Karpas-422 (cell line): Measurements from ENCODE around the gene ADARB2. TPM values are rescaled to one million over a fixed set of nuclear protein-coding genes. Genes with fewer than 3 reads are reported as not detected.

ENCODE experiments used
- DNase-seq: peaks from one replicate; pipeline ENCODE4 v3.0.0-alpha.2; 2015
- H2AFZ ChIP-seq: fragments of 200-600 bp; sonication (generic); 2 replicates; pipeline ENCODE4 v1.6.1; 2014; ENCODE audit warnings: antibody characterized with exemption, low read length, mixed read lengths
- H3K27ac ChIP-seq: fragments of 200-600 bp; sonication (generic); 2 replicates; pipeline ENCODE4 v1.5.1; 2014; ENCODE audit warnings: mild to moderate bottlenecking, low read length, moderate library complexity
- H3K27me3 ChIP-seq: fragments of 200-600 bp; sonication (generic); 2 replicates; pipeline ENCODE4 v1.6.1; 2014; ENCODE audit warnings: low read length, mixed read lengths
- H3K36me3 ChIP-seq: fragments of 200-600 bp; sonication (generic); 2 replicates; pipeline ENCODE4 v1.6.1; 2014; ENCODE audit warnings: low read length, mixed read lengths; ENCODE audit not compliant: insufficient read depth
- H3K4me1 ChIP-seq: fragments of 200-600 bp; sonication (generic); 2 replicates; pipeline ENCODE4 v1.6.1; 2014; ENCODE audit warnings: mild to moderate bottlenecking, low read length, mixed read lengths
- H3K4me2 ChIP-seq: fragments of 200-600 bp; sonication (generic); 2 replicates; pipeline ENCODE4 v1.6.1; 2014; ENCODE audit warnings: low read length, low read depth, mild to moderate bottlenecking; ENCODE audit not compliant: poor library complexity, severe bottlenecking
- H3K4me3 ChIP-seq: fragments of 200-600 bp; sonication (generic); 2 replicates; pipeline ENCODE4 v1.5.1; 2014; ENCODE audit warnings: mild to moderate bottlenecking, antibody characterized with exemption, low read length, mixed read lengths
- H3K79me2 ChIP-seq: fragments of 200-600 bp; sonication (generic); 2 replicates; pipeline ENCODE4 v1.6.1; 2014; ENCODE audit warnings: mild to moderate bottlenecking, low read length, mixed read lengths
- H3K9ac ChIP-seq: fragments of 200-600 bp; sonication (generic); 2 replicates; pipeline ENCODE4 v1.6.0; 2014; ENCODE audit warnings: low read length
- H3K9me2 ChIP-seq: fragments of 200-600 bp; sonication (generic), shearing (Covaris generic); replicated peaks from 2 replicates; pipeline ENCODE4 v1.6.0; 2014; ENCODE audit warnings: mild to moderate bottlenecking, low read length, moderate library complexity; ENCODE audit not compliant: insufficient read depth
- H3K9me3 ChIP-seq: fragments of 300-700, 200-600 bp; sonication (generic); 2 replicates; pipeline ENCODE4 v1.6.1; 2014; ENCODE audit warnings: low read length, mixed read lengths
- H4K20me1 ChIP-seq: fragments of 200-600 bp; sonication (generic); 2 replicates; pipeline ENCODE4 v1.6.1; 2014; ENCODE audit warnings: mild to moderate bottlenecking, antibody characterized with exemption, low read length, low read depth; ENCODE audit not compliant: insufficient read depth
- total RNA-seq: library from RNA; depleted of rRNA; stranded (reverse); fragments of >200 nt; shearing (Covaris generic); gene quantifications from 2 replicates; pipeline ENCODE4 v1.2.3, GENCODE V29; 2014; ENCODE audit warnings: low replicate concordance

Gene ADARB2
- total RNA-seq, 1 experiment from 2014 or later: not detected

- Histone ChIP-seq H4K20me1 (no peaks in the 10 kb centered on the region), H3K36me3 (no peaks in the 10 kb centered on the region), H3K79me2 (no peaks in the 10 kb centered on the region), H3K9me2 (no peaks in the 10 kb centered on the region), H3K4me2 (no peak overlapping the region), H2AFZ (no peak overlapping the region), H3K4me3 (no peak overlapping the region), H3K9ac (no peak overlapping the region), H3K9me3 (no peaks in the 10 kb centered on the region), H3K4me1 (no peaks in the 10 kb centered on the region), H3K27me3 (no peaks in the 10 kb centered on the region), H3K27ac (no peak overlapping the region)
- DNase-seq: no peak
Observed at GRCh38 chr10:1213252-1214070, 523.9 kb downstream of the ADARB2 start.

DNA sequence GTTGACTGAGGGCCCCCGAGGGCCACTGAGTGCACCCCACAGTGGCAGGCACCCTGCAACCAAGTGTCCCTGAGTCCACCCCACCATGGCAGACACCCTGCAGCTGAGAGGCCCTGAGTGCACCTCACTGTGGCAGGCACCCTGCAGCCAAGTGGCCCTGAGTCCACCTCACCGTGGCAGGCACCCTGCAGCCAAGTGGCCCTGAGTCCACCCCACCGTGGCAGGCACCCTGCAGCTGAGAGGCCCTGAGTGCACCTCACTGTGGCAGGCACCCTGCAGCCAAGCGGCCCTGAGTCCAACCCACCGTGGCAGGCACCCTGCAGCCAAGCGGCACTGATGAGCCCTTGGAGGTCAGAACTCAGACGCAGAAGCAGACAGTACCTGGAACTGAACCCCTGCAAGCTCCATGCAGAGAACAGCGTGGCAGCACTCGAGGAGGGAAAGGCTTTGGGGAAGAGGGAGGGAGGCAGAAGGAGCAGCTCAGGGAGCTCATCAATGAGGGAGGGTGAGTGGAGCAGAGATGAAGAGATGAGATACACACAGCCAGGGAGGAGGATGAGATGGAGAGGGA, 524.7 kb downstream of the ADARB2 start:
- H4K20me1 ChIP-seq: no peaks in the 10 kb centered on the region
- no peaks in the 10 kb centered on the region for H3K36me3 ChIP-seq
- no peaks in the 10 kb centered on the region for H3K9me3 ChIP-seq
- no peak overlapping the region for H3K27ac ChIP-seq
- no peak overlapping the region for H3K4me3 ChIP-seq
- no peaks in the 10 kb centered on the region for H3K4me1 ChIP-seq
- H3K4me2 ChIP-seq: no peak overlapping the region
- H3K27me3 ChIP-seq: no peaks in the 10 kb centered on the region
- DNase-seq: no peak
- no peak overlapping the region for H2AFZ ChIP-seq
- no peak overlapping the region for H3K9ac ChIP-seq
- no peaks in the 10 kb centered on the region for H3K79me2 ChIP-seq
- H3K9me2 ChIP-seq: no peaks in the 10 kb centered on the region

GRCh38 chr10:1211844-1212570, 525.3 kb downstream of the ADARB2 start:
- H3K4me1 ChIP-seq: no peaks in the 10 kb centered on the region
- H3K27me3 ChIP-seq: no peaks in the 10 kb centered on the region
- no peaks in the 10 kb centered on the region for H3K79me2 ChIP-seq
- no peak overlapping the region for H3K4me2 ChIP-seq
- no peak overlapping the region for H2AFZ ChIP-seq
- H4K20me1 ChIP-seq: no peaks in the 10 kb centered on the region
- no peaks in the 10 kb centered on the region for H3K36me3 ChIP-seq
- H3K27ac ChIP-seq: no peak overlapping the region
- DNase-seq: no peak
- no peak overlapping the region for H3K9ac ChIP-seq
- H3K4me3 ChIP-seq: no peak overlapping the region
- no peaks in the 10 kb centered on the region for H3K9me2 ChIP-seq
- H3K9me3 ChIP-seq: no peaks in the 10 kb centered on the region

GRCh38 chr10:1210667-1211066, 526.7 kb downstream of the ADARB2 start:
- H3K36me3 ChIP-seq: no peaks in the 10 kb centered on the region
- no peaks in the 10 kb centered on the region for H3K27me3 ChIP-seq
- no peak overlapping the region for H2AFZ ChIP-seq
- H4K20me1 ChIP-seq: no peaks in the 10 kb centered on the region
- no peaks in the 10 kb centered on the region for H3K9me2 ChIP-seq
- H3K79me2 ChIP-seq: no peaks in the 10 kb centered on the region
- no peak overlapping the region for H3K9ac ChIP-seq
- H3K27ac ChIP-seq: no peak overlapping the region
- no peak overlapping the region for H3K4me3 ChIP-seq
- H3K9me3 ChIP-seq: no peaks in the 10 kb centered on the region
- no peaks in the 10 kb centered on the region for H3K4me1 ChIP-seq
- DNase-seq: no peak
- no peak overlapping the region for H3K4me2 ChIP-seq

DNA sequence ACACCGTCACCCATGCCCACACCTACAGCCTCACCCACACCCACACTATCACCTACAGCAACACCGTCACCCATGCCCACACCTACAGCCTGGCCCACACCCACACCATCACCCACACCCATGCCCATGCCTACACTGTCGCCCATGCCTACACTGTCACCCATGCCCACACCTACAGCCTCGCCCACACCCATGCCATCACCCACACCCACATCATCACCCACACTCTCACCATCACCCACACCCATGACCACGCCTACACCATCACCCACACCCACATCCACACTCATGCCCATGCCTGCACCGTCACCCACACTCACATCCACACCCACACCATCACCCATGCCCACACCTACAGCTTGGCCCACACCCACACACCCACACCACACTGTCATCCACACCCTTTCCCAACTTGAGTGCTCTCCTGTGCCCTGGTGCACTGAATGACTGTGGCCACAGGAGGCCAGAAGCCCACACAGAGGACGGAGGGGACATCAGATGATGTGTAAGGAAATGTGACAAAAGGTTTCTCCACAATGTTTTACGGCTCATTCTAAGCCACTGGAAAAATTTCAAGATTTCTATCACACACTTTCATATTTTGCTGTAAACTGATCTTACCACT, 527.9 kb downstream of the ADARB2 start:
- Histone ChIP-seq H3K9ac (no peak overlapping the region), H3K27ac (no peak overlapping the region), H2AFZ (no peak overlapping the region), H3K79me2 (no peaks in the 10 kb centered on the region), H3K27me3 (no peaks in the 10 kb centered on the region), H3K4me1 (no peaks in the 10 kb centered on the region), H3K4me3 (no peak overlapping the region), H3K4me2 (no peak overlapping the region), H3K9me2 (no peaks in the 10 kb centered on the region), H3K36me3 (no peaks in the 10 kb centered on the region), H4K20me1 (no peaks in the 10 kb centered on the region), H3K9me3 (no peaks in the 10 kb centered on the region)
- DNase-seq: no peak

- Histone ChIP-seq H3K79me2 (no peaks in the 10 kb centered on the region), H3K27ac (no peak overlapping the region), H3K9me2 (no peaks in the 10 kb centered on the region), H3K4me2 (no peak overlapping the region), H3K27me3 (no peaks in the 10 kb centered on the region), H3K9ac (no peak overlapping the region), H3K9me3 (no peaks in the 10 kb centered on the region), H3K36me3 (no peaks in the 10 kb centered on the region), H3K4me1 (no peaks in the 10 kb centered on the region), H4K20me1 (no peaks in the 10 kb centered on the region), H3K4me3 (no peak overlapping the region), H2AFZ (no peak overlapping the region)
- DNase-seq: no peak
Observed at GRCh38 chr10:1208366-1209311, 528.7 kb downstream of the ADARB2 start.

- H3K79me2 ChIP-seq: no peaks in the 10 kb centered on the region
- H3K4me1 ChIP-seq: no peaks in the 10 kb centered on the region
- DNase-seq: no peak
- H3K9me2 ChIP-seq: no peaks in the 10 kb centered on the region
- no peak overlapping the region for H3K27ac ChIP-seq
- H3K9me3 ChIP-seq: no peaks in the 10 kb centered on the region
- no peaks in the 10 kb centered on the region for H4K20me1 ChIP-seq
- H2AFZ ChIP-seq: no peak overlapping the region
- no peaks in the 10 kb centered on the region for H3K36me3 ChIP-seq
- no peak overlapping the region for H3K9ac ChIP-seq
- no peak overlapping the region for H3K4me2 ChIP-seq
- no peaks in the 10 kb centered on the region for H3K27me3 ChIP-seq
- no peak overlapping the region for H3K4me3 ChIP-seq
Observed at GRCh38 chr10:1206601-1207000, 530.7 kb downstream of the ADARB2 start.
